Endothelial cell of umbilical vein (primary cell): ENCODE data around the gene HEBP1. TPM values are rescaled to one million over a fixed set of nuclear protein-coding genes. Genes with fewer than 3 reads are reported as not detected.

Experiments used
- BruUV-seq: library from RNA; stranded (reverse); fragments of 400-500 nt; replicated peaks from 2 replicates; lab custom pipeline; 2021; lab: Mats Ljungman, UMichigan
- CTCF ChIA-PET: fragments of 300-600, 350-600 bp; sonication (Branson Sonifier 250); formaldehyde crosslinking; loops from one replicate; lab custom pipeline; 2021; ENCODE audit warnings: antibody characterized with exemption, inconsistent platforms; lab: Charles Lee
- POLR2A ChIA-PET: fragments of 300-600, 350-600 bp; sonication (Branson Sonifier 250); formaldehyde crosslinking; loops from one replicate; lab custom pipeline; 2021; ENCODE audit warnings: antibody characterized with exemption, inconsistent platforms; lab: Charles Lee
- DNase-seq: peaks from one replicate; pipeline ENCODE4 v3.0.0-alpha.2; 2011; ENCODE audit warnings: low read depth, low spot score
- FAIRE-seq: peaks from 2 replicates; lab custom pipeline; 2011; peaks lifted over from hg19 to GRCh38; lab: Jason Lieb, UNC
- H2AFZ ChIP-seq: 2 replicates; pipeline ENCODE4 v1.6.0; 2012; ENCODE audit warnings: low read depth, low read length, control low read depth, inconsistent platforms
- H3K27ac ChIP-seq: 2 replicates; pipeline ENCODE4 v1.5.1; 2011; ENCODE audit warnings: low read depth, mild to moderate bottlenecking, control low read depth, low read length, moderate library complexity; ENCODE audit not compliant: insufficient read depth
- H3K27me3 ChIP-seq, 2 experiments: 2 replicates each; pipeline versions ENCODE4 v1.6.0 to v1.6.1; 2011; ENCODE audit warnings: low read length in 2 of 2, mixed read lengths in 1 of 2; ENCODE audit not compliant: control insufficient read depth in 2 of 2, insufficient read depth in 2 of 2
- H3K36me3 ChIP-seq, 2 experiments: 2 replicates in 1 of 2; 3 replicates in 1 of 2; pipeline ENCODE4 v1.5.1; 2011; ENCODE audit warnings: low read length in 2 of 2, mild to moderate bottlenecking in 1 of 2, moderate library complexity in 1 of 2; ENCODE audit not compliant: control insufficient read depth in 2 of 2, insufficient read depth in 2 of 2; ENCODE audit errors: extremely low read depth in 1 of 2
- H3K4me1 ChIP-seq: 3 replicates; pipeline ENCODE4 v1.5.1; 2011; ENCODE audit warnings: mild to moderate bottlenecking, low read length; ENCODE audit not compliant: control insufficient read depth, insufficient read depth; ENCODE audit errors: extremely low read depth
- H3K4me2 ChIP-seq: 2 replicates; pipeline ENCODE4 v1.6.1; 2011; ENCODE audit warnings: low read length, control low read depth, mixed read lengths; ENCODE audit not compliant: insufficient read depth
- H3K4me3 ChIP-seq, 3 experiments: fragments of 200-600 bp in 1 of 3; sonication (generic), shearing (Covaris generic) in 1 of 3; replicated peaks in 1 of 3; 2 replicates each; pipeline ENCODE4 v1.5.1; 2011 to 2016; ENCODE audit warnings: control low read depth in 3 of 3, low read length in 3 of 3, mild to moderate bottlenecking in 2 of 3, inconsistent platforms in 1 of 3, low read depth in 1 of 3, moderate library complexity in 1 of 3; ENCODE audit not compliant: insufficient read depth in 1 of 3
- H3K79me2 ChIP-seq: 2 replicates; pipeline ENCODE4 v1.6.0; 2012; ENCODE audit warnings: low read length, inconsistent platforms; ENCODE audit not compliant: control insufficient read depth, insufficient read depth
- H3K9ac ChIP-seq: replicated peaks from 2 replicates; pipeline ENCODE3; 2011; ENCODE audit warnings: low read length, control low read depth; ENCODE audit not compliant: insufficient read depth; ENCODE audit errors: extremely low read depth
- H3K9me1 ChIP-seq: replicated peaks from 3 replicates; pipeline ENCODE4 v1.6.0; 2011; ENCODE audit warnings: mild to moderate bottlenecking, low read length; ENCODE audit not compliant: control insufficient read depth, insufficient read depth; ENCODE audit errors: extremely low read depth
- H3K9me3 ChIP-seq: replicated peaks from 2 replicates; pipeline ENCODE4 v1.5.1; 2012; ENCODE audit warnings: low read length, inconsistent platforms; ENCODE audit not compliant: control insufficient read depth, insufficient read depth
- H4K20me1 ChIP-seq: replicated peaks from 2 replicates; pipeline ENCODE3; 2011; ENCODE audit warnings: mild to moderate bottlenecking, low read length; ENCODE audit not compliant: control insufficient read depth, insufficient read depth; ENCODE audit errors: extremely low read depth
- EZH2 ChIP-seq: IDR thresholded peaks from 2 replicates; pipeline ENCODE4 v1.6.1; 2012; ENCODE audit warnings: borderline replicate concordance, low read depth, mild to moderate bottlenecking, moderate library complexity, low read length, inconsistent platforms; ENCODE audit not compliant: severe bottlenecking
- FOS ChIP-seq: IDR thresholded peaks from 2 replicates; pipeline ENCODE4 v1.6.1; 2011; ENCODE audit warnings: mild to moderate bottlenecking, low read length, moderate library complexity, borderline replicate concordance; ENCODE audit not compliant: insufficient read depth
- GATA2 ChIP-seq: IDR thresholded peaks from 2 replicates; pipeline ENCODE4 v1.7.0; 2011; ENCODE audit warnings: low read depth, mild to moderate bottlenecking, moderate library complexity, mixed read lengths, low read length; ENCODE audit not compliant: insufficient read length, insufficient read depth
- JUN ChIP-seq: IDR thresholded peaks from 2 replicates; pipeline ENCODE4 v1.6.1; 2011; ENCODE audit warnings: borderline replicate concordance, low read depth; ENCODE audit not compliant: insufficient read length, insufficient read depth
- MYC ChIP-seq: IDR thresholded peaks from one replicate; pipeline ENCODE4 v1.6.1; 2011; ENCODE audit warnings: mild to moderate bottlenecking, low read depth, low read length
- POLR2A ChIP-seq: IDR thresholded peaks from 2 replicates; pipeline ENCODE4 v1.6.1; 2012; ENCODE audit warnings: low read depth, mild to moderate bottlenecking, control low read depth, low read length
- POLR2AphosphoS5 ChIP-seq: IDR thresholded peaks from 2 replicates; pipeline ENCODE4 v1.6.1; 2012; ENCODE audit warnings: low read depth, mild to moderate bottlenecking, control low read depth, low read length, moderate library complexity; ENCODE audit not compliant: insufficient read depth
- dilution Hi-C: fragments of 300-500 bp; cut with MboI; formaldehyde crosslinking; loops from one replicate; pipeline ENCODE4 v1.15.0; 2019; ENCODE audit warnings: low sequenced_read_pairs; ENCODE audit not compliant: extremely low pct_ligation_motif_present
- intact Hi-C: fragments of 100-400 bp; cut with micrococcal nuclease; formaldehyde crosslinking; loops from one replicate; pipeline ENCODE4 v1.10.0; 2022
- polyA plus RNA-seq, 4 experiments: library from polyadenylated mRNA; depleted of rRNA in 3 of 4; stranded (reverse) in 3 of 4; unstranded in 1 of 4; fragments of >200 nt; gene quantifications; 2 replicates each; pipeline versions ENCODE4 v1.2.1 to v1.2.3, GENCODE V29; 2011 to 2012; ENCODE audit warnings: missing spikeins in 1 of 4
- total RNA-seq: library from RNA; stranded (reverse); gene quantifications from 2 replicates; pipeline ENCODE4 v1.2.3, GENCODE V29; 2021
- TF ChIP-seq, protein P1 (sequence below): IDR thresholded peaks from 2 replicates; pipeline ENCODE4 v1.6.1; 2011; ENCODE audit not compliant: insufficient read depth, insufficient read length
- TF ChIP-seq, protein P2 (sequence below), 2 donors: IDR thresholded peaks; 1 replicate in 1 of 2; 2 replicates in 1 of 2; pipeline ENCODE4 v1.5.1; 2011; ENCODE audit warnings: low read length in 2 of 2, mild to moderate bottlenecking in 2 of 2, moderate library complexity in 2 of 2, control low read depth in 1 of 2, inconsistent platforms in 1 of 2, low read depth in 1 of 2; ENCODE audit not compliant: insufficient read depth in 1 of 2; ENCODE audit errors: extremely low read depth in 1 of 2

HEBP1 gene
- total and polyA plus RNA-seq, 2 donors (not counting 3 experiments of a cell fraction or from before 2014, with no cell fraction given) = 23.1 to 59.5 TPM

DNA sequence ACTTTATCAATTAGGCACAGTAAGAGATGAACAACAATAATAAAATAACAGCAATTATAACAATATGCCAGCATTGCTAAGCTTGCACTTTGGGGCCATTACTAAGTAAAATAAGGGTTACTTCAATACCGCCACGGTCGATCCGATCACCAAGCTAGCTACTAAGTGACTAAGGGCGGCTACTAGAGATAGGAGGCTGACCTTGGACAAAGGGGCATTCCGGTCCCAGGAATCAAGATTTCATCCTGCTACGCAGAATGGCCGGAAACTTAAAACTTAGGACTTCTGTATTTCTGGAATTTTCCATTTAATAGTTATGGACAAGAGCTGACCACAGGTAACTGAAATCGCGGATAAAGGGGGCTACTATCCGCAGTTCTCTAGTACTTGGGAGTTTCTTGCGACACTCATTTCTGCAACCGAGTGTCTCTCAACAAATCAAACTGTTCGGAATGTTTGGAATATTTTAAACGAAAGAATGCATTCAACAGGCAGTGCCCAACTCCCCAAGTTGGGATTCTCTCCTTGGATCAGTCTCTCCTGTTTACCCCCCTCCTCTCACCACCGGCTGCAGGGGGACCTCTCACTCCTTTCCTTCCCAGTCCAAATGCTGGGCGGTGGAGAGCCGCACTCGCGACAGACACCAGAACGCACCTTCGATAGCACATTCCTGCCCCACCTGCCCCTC lies 650 bp downstream of the HEBP1 start:
- ChIA-PET CTCF (interaction anchor here (0.9 to 5.3 kb wide), 4 partner anchors 13 to 236 kb away, joined by 3 to 23 read pairs (median 5); no protein-coding TSS in a partner anchor), POLR2A (no interaction called here)
- peaks cover 22% of the 10 kb centered on the region for H3K4me1 ChIP-seq
- dilution Hi-C loops (no loop called here), intact Hi-C loops (no loop called here)
- H3K4me3 ChIP-seq = peak overlapping the region; percentile 42 to 87 (median 85)
- H3K27ac ChIP-seq = peak overlapping the region; percentile 69
- H3K79me2 ChIP-seq = peaks cover 8% of the 10 kb centered on the region
- peak overlapping the region; percentile 92 for H3K9ac ChIP-seq
- H3K9me3 ChIP-seq = no peaks in the 10 kb centered on the region
- peak; percentile 50 for FAIRE-seq
- H3K36me3 ChIP-seq = no peaks in the 10 kb centered on the region
- peak overlapping the region; percentile 90 for H2AFZ ChIP-seq
- no peaks in the 10 kb centered on the region for H3K9me1 ChIP-seq
- TF ChIP-seq MYC (no peak), POLR2AphosphoS5 (no peak), FOS (no peak), JUN (no peak), EZH2 (no peak)
- DNase-seq = no peak
- TSS peak; percentile 32 for BruUV-seq
- no peaks in the 10 kb centered on the region for H3K27me3 ChIP-seq
- H4K20me1 ChIP-seq = no peaks in the 10 kb centered on the region
- peak overlapping the region; percentile 78 for H3K4me2 ChIP-seq

DNA sequence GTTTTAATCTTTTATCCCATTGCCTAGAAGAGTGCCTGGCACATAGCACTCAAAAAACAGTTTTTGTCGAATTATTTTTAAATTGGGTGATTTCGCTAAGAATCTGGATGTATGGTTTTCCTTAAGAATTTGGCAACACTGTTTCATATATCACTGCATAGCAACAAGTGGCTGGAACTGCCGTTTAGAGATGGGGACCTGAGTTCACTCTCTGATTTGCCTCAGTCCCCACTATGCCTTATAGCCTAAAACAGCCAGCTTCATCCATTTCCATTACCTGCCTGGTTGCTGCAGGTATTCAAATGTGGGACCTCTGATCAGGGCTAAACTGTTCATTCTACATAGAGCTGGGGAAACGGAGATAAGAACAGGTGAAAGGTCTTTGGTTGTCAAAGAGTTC lies 1.8 kb downstream of the HEBP1 start:
- Histone ChIP-seq H3K4me2 (no peak overlapping the region), H3K9me1 (no peaks in the 10 kb centered on the region), H3K9ac (no peak overlapping the region), H3K36me3 (no peaks in the 10 kb centered on the region), H3K9me3 (no peaks in the 10 kb centered on the region), H4K20me1 (no peaks in the 10 kb centered on the region), H3K4me1 (peaks cover 22% of the 10 kb centered on the region), H3K27me3 (no peaks in the 10 kb centered on the region), H2AFZ (no peak overlapping the region), H3K27ac (no peak overlapping the region), H3K4me3 (no peak overlapping the region), H3K79me2 (peaks cover 8% of the 10 kb centered on the region)
- TF ChIP-seq EZH2 (no peak), POLR2AphosphoS5 (no peak), JUN (no peak), FOS (no peak), POLR2A (no peak), MYC (no peak), GATA2 (no peak)
- TF ChIP-seq, protein P1, sequence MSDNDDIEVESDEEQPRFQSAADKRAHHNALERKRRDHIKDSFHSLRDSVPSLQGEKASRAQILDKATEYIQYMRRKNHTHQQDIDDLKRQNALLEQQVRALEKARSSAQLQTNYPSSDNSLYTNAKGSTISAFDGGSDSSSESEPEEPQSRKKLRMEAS = no peak
- TF ChIP-seq, protein P2, sequence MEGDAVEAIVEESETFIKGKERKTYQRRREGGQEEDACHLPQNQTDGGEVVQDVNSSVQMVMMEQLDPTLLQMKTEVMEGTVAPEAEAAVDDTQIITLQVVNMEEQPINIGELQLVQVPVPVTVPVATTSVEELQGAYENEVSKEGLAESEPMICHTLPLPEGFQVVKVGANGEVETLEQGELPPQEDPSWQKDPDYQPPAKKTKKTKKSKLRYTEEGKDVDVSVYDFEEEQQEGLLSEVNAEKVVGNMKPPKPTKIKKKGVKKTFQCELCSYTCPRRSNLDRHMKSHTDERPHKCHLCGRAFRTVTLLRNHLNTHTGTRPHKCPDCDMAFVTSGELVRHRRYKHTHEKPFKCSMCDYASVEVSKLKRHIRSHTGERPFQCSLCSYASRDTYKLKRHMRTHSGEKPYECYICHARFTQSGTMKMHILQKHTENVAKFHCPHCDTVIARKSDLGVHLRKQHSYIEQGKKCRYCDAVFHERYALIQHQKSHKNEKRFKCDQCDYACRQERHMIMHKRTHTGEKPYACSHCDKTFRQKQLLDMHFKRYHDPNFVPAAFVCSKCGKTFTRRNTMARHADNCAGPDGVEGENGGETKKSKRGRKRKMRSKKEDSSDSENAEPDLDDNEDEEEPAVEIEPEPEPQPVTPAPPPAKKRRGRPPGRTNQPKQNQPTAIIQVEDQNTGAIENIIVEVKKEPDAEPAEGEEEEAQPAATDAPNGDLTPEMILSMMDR (IDR thresholded peaks at IDR 0.05; ENCODE audit: extremely low read depth in 1 of 2, insufficient read depth in 1 of 2, low read depth in 1 of 2, low read length in 2 of 2) = no peak
- dilution Hi-C loops (no loop called here), intact Hi-C loops (no loop called here)
- DNase-seq (no peak), FAIRE-seq (no peak)
- no TSS peak for BruUV-seq
- CTCF ChIA-PET = interaction anchor here (1.2 to 5.3 kb wide), 5 partner anchors 12 to 214 kb away, joined by 3 to 23 read pairs (median 4); no protein-coding TSS in a partner anchor
- POLR2A ChIA-PET = no interaction called here
